Endometrial microvascular endothelial cells (primary cell): ENCODE results near the gene FIBCD1. TPM values are rescaled to one million over a fixed set of nuclear protein-coding genes. Genes with fewer than 3 reads are reported as not detected.
"Not testable (repeated sequence)": the region's sequence is repeated elsewhere in the genome, so short reads cannot be mapped to it uniquely, and the experiment has no call there.

Experiments used
- in situ Hi-C: cut with HindIII; loops from 2 replicates; pipeline ENCODE4 v1.10.0; 2017; ENCODE audit warnings: low sequenced_read_pairs, low pct_unique_long_range_greater_than_20kb; ENCODE audit errors: inconsistent ontology term
- total RNA-seq: library from RNA; depleted of rRNA; stranded (reverse); fragments of >200 nt; gene quantifications from one replicate; pipeline ENCODE4 v1.2.3, GENCODE V29; 2015; ENCODE audit errors: inconsistent ontology term

Gene FIBCD1
- total RNA-seq, 1 donor from 2014 or later = under 0.01 TPM

DNA sequence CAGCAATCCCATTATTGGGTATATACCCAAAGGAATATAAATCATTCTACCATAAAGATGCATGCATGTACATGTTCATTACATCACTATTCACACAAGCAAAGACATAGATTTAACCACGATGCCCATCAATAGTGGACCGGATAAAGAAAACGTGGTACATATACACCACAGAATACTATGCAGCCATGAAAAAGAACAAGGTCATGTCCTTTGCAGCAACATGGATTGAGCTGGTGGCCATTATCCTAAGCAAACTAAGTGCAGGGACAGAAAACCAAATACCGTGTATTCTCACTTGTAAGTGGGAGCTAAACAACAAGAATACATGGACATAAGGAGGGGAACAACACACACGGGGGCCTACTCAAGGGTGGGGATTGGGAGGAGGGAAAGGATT lies 36.1 kb upstream of the FIBCD1 start:
- in situ Hi-C loops = no loop called here

DNA sequence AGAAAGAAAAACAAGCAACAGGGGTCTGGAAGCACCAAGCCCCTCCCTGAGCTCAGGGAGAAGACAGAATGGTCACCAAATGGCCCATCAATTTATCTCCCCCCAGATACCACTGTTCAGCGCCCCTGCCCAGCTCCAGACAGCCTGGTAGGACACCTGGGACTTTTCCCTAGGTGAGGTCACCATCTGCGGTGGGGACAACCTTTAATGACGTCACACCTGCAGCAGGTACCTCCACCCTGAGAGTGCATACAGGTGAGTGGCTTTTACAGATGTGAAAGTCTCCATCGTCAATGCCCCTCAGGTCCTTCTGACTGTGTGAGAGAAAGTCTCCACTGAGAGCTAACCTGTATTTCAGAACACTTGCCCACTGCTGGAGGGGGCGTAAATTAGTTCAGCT lies 35.6 kb upstream of the FIBCD1 start:
- in situ Hi-C loops = no loop called here

DNA sequence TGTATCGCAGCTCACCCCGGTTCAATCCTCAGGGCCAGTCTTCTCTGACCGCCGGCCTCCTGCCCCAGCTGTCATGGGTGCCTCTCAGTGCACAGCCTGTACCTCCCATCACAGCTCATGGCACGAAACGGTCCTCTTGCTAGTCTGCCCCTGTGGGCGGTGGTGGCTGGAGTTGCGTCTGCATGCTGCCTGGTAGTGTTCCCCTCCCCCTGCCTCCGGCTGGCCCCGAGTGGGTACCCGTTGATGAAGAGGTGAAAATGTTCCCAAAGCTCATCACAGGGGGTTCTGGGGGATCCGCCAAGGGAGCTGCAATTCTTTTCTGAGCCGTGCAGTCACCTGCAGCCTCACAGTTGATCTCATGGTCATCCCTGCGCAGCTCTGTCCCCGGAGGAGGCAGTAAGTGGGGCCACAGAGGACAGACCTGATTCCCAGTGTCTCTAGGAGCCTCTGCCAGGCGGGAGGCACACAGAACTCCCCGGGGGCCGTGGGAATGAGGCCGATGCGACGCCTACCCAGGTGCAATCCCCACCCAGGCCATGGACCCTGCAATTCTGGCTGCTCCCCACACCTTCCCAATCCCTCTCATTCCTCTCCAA lies 34.7 kb upstream of the FIBCD1 start:
- in situ Hi-C loops = no loop called here

DNA sequence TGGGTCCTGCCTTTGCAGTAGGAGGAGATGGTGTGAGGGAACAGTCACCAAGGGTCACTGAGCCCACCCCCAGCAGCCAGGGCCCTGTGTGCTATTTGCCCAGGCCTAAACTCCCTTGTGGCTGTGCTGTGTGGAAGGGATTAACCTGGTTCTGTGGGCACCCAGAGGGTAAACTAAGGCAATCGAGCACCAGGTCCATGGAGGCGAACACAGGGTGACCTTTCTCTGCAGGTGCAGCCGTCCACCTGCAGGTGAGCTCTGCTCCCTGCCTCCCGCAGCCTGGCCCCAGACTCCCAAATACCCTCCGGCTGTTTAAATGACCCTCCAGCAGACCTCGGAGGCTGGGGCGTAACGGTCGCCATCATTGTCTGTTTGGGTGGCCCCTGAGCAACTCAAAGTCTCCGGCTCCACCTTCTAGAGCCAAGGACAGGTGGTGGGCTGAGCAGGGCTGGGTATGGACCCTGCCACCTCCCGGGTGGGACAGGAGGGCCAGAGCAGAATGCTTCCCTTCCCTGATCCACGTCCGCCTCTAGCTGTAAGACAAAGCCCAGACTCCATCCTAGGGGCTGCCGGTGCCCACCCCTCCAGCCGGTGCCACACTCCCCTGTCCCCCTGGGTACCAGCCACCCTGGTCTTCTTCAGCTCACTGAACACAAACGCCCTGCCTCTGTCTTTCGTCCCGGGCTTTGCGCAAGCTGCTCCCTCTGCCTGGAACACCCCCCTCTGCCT lies 34.1 kb upstream of the FIBCD1 start:
- in situ Hi-C loops = no loop called here

DNA sequence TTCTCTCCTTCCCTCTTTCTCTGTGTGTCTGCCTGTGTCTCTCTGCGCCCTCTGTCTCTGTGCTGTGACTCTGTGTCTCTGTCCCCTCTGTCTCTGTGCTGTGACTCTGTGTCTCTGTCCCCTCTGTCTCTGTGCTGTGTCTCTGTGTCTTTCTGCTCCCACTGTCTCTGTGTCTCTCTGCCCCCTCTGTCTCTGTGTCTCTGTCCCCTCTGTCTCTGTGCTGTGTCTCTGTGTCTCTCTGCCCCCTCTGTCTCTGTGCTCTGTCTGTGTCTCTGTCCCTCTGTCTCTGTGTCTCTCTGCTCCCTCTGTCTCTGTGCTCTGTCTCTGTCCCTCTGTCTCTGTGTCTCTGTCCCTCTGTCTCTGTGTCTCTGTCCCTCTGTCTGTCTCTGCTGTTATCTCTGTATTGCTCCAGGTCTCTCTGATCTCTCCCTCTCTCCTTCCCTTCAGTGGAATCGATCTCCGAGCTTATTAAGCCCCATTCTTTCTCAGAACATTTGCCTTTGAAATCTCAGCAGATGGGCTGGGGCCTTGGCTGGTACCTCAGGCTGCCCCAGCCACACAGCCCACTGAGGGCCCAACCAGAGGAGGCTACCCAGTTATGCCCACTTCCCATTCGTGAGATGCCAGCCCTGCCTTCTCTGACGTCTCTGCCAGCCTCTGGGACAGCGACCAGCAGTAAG lies 33.4 kb upstream of the FIBCD1 start:
- in situ Hi-C loops = no loop called here

DNA sequence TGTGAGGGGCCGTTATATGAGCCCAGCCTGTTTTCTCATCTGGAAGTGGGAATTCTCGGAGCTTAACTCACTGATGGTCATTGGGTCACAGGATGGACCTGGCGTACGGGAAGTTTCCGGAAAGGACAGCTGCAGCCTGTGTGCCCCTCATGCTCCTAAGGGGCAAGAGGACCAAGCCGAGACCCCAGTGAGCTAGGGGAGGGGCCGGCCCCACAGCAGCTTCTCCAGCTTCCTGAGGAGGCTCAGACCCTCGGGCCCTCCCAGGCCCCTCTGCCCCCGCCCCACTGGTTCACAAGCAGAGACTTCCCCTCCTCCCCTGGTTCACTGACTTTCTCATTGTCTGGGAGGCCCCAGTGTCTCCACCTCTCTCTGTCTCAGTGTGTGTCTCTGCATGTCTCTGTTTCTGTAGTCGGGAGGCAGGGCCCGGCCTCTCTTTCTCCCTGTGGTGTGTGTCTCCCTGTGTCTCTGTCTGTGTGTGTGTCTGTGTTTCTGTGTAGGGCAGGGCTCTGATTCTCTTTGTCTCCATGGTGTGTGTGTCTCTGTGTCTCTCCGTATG lies 32.3 kb upstream of the FIBCD1 start:
- in situ Hi-C loops = no loop called here

DNA sequence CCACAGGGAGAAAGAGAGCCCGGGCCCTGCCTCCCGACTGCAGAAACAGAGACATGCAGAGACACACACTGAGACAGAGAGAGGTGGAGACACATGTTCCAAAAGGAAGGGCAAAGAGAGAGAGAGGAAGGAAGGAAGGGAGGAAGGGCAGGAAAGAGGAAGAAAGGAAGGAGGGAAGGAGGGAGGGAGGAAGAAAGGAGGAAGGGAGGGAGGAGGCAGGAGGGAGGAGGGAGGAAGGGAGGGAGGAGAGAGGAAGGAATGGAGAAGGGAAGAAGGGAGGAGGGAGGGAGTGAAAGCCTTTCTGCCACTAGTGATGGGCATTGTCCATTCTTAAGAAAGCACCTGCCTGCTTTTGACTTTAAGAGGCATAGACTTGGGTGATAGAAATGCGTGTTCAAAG lies 31.8 kb upstream of the FIBCD1 start:
- in situ Hi-C loops = no loop called here

GRCh38 chr9:130970052-130970451 lies 31.0 kb upstream of the FIBCD1 start:
- in situ Hi-C loops = no loop called here

- in situ Hi-C loops = no loop called here
Measured at GRCh38 chr9:130965680-130966079, 26.6 kb upstream of the FIBCD1 start.

- in situ Hi-C loops = no loop called here
Measured at GRCh38 chr9:130963916-130964315, 24.9 kb upstream of the FIBCD1 start.

GRCh38 chr9:130963337-130963908 lies 24.4 kb upstream of the FIBCD1 start:
- in situ Hi-C loops = no loop called here

DNA sequence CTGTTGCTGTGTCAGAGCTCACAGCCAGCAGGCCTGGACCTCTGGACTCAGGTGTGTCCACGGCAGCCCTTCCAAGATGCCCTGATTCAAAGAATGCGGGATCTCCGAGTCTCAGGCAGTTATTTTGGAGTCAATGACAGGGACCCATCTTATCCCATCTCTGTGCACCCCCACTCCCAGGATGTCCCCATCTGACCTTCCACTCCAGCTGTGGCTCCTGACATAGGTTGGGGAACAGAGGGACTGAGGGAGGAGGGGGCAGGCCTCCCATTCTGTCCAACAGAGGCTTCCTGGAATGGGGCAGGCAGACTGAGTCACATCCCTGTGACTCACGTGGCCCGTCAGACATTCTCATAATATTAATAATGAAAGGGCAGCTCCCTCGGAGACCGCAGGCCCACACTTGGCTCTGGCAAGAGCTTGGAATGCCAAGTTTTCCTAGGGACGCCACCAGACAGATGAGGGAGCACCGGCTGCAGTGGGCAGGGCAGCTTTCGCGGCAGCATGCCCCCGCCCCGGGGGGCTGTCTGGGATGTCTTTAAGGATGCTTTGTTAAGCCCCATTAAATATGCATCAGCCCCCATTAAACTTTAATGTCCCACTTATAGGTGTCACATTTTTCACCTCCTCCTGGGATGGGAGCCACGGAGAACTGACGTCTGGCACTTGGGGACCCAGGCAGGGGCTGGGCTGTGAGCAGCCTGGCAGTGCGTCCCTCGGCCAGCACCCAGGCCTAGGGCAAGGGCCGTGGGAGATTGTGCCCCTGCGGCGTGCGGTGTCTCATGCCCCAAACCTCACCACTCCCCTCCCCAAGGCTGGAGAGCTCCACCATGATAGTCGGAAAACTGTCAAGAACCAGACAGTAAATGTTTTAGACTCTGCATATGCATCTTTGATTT lies 23.6 kb upstream of the FIBCD1 start:
- in situ Hi-C loops = no loop called here

DNA sequence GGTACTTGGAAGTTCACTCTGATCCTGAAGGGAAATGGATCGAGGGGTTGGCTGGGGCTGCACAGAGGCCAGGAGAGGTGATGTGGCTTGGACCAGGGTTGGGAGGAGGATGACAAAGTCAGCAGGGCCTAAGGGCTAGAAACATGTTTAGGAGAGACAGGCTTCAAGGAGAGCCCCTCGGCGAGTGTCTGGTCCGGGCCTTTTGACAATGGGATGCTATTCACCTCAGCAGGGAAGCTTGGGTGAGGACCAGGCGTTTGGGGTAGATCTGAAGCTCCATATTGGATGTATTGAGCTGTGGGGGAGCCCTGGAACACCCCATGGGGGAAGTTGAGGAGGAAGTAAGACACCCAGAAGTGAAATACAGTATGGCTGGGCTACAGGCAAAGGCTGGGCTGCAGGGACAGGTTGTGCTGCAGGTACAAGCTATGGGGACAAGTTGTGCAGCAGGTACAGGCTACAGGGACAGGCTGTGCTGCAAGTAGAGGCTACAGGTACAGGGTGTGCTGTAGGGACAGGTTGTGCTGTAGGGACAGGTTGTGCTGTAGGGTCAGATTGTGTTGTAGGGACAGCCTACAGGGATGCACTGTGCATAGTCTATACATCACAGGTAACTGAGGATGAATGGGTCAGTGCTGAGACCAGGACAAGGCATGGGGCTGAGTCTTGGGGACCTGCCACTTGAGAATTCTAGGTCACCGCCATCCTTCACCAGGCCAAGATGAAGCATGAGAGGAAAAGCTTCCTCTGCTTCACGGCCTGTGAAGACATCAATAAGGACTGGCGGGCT lies 22.7 kb upstream of the FIBCD1 start:
- in situ Hi-C loops = no loop called here

DNA sequence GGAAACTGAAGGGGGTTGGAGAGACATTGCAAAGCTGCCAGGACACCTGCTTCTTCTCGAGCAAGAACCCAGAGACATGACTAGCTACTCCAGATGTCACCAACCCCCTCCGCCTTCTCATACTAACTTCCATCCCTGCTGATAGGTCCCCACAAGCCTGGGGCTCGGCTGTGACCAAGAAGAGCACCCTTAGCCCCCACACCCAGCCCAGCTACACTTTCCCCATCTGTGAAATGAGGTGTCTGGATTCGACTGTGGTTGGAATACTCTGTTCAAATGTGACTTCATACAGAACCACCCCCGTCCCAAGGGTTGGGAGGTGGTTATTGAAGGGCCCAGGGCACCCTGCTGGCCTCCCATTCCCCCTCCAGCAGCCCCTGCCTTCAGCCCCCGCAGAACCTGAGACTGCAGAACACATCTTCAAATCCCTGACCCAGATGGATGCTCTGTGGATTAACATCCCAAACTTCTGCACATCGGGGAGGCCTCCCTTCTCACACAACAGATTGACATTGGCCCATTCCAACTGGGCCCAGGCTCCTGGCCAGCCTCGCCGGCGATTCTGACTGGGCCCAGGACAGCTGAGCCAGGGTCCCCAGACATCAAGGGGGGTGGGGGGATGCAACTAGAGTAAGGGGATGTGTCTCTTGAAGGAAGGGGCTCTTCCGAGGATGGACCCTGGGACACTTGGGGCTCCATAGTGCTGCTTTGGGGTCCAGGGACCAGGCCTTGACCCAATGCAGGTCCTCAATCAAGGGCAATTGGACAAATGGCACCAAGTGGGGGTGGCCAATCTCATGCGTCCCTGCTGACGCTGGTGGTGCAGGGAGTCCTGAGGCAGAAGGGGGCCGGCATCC lies 21.7 kb upstream of the FIBCD1 start:
- in situ Hi-C loops = no loop called here

DNA sequence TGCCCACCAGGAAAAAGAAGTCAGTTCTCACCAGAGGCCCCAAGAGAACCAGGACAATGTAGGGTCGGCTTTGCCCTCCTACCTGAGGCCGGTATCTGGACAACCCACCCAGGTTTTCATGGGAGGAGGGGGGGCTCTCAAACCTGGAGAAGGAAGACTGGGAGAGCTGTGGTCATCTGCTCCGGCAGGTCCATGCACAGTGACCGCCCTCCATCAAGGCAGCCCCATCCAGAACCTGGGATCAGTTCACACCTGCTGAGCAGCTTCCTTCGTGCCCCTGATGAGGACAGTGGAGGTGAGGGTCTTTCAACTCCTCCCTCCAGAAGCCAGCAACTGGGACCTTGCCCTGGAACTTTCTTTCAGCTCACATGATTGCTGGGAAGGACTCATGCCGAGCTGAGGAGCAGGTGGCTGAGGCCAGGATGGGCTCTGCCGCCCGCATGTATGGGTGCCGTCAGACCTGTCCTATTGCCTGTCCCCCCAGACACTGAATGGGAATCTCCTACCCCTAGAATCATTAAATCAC lies 20.8 kb upstream of the FIBCD1 start:
- in situ Hi-C loops = no loop called here

GRCh38 chr9:130958564-130958963 lies 19.5 kb upstream of the FIBCD1 start:
- in situ Hi-C loops = not testable (repeated sequence)
